HepG2 (cell line): ENCODE data around the gene KXD1. TPM values are rescaled to one million over a fixed set of nuclear protein-coding genes. Genes with fewer than 3 reads are reported as not detected.
A peak's percentile ranks its signal among the peaks of the same experiment; 100 is the strongest.

Experiments
- ASH2L ChIP-seq: fragments of 300-600, 200-600 bp; sonication (generic); IDR thresholded peaks from 2 replicates; pipeline ENCODE4 v1.7.0; 2017; ENCODE audit warnings: low read depth, mild to moderate bottlenecking, moderate library complexity, mixed read lengths, low read length; ENCODE audit not compliant: insufficient read length
- EEA1 ChIP-seq: sonication (generic); formaldehyde crosslinking; IDR thresholded peaks from 2 replicates; pipeline ENCODE4 v1.5.1; 2020; ENCODE audit warnings: mild to moderate bottlenecking, missing genetic modification reagents, borderline replicate concordance
- GABPA ChIP-seq, 2 experiments: IDR thresholded peaks; 2 replicates each; pipeline ENCODE4 v1.6.1; 2011 to 2016; ENCODE audit warnings: low read depth in 2 of 2, low read length in 1 of 2, missing biosample characterization in 1 of 2, missing genetic modification characterization in 1 of 2
- GATAD2A ChIP-seq: IDR thresholded peaks from 2 replicates; pipeline ENCODE4 v1.6.1; 2016
- MAFK ChIP-seq, 2 experiments: IDR thresholded peaks in 1 of 2; conservative IDR thresholded peaks in 1 of 2; 2 replicates each; pipeline ENCODE4 v1.6.1; 2011; ENCODE audit warnings: improper control_type of control experiment in 2 of 2, low read length in 2 of 2
- NFYC ChIP-seq: IDR thresholded peaks from 2 replicates; pipeline ENCODE4 v1.6.1; 2016; ENCODE audit warnings: missing genetic modification reagents, missing compliant biosample characterization
- RBM22 ChIP-seq: fragments of 200-400 bp; formaldehyde crosslinking; optimal IDR thresholded peaks from 2 replicates; pipeline ENCODE3; 2017; ENCODE audit warnings: mild to moderate bottlenecking, low read length, moderate library complexity
- RFX3 ChIP-seq: IDR thresholded peaks from 2 replicates; pipeline ENCODE4 v1.6.1; 2016; ENCODE audit warnings: missing biosample characterization, missing genetic modification reagents
- RFX5 ChIP-seq: IDR thresholded peaks from 2 replicates; pipeline ENCODE4 v1.6.1; 2011; ENCODE audit warnings: low read depth, low read length, improper control_type of control experiment
- SOX6 ChIP-seq, 2 experiments: fragments of 450-650 bp in 1 of 2; sonication (generic) in 1 of 2; formaldehyde crosslinking in 1 of 2; IDR thresholded peaks; 2 replicates each; pipeline versions ENCODE4 v1.4.0 to v1.6.1; 2017 to 2020; ENCODE audit warnings: antibody characterized with exemption in 1 of 2, mild to moderate bottlenecking in 1 of 2, missing genetic modification reagents in 1 of 2
- THYN1 ChIP-seq: sonication (generic); formaldehyde crosslinking; IDR thresholded peaks from 2 replicates; pipeline ENCODE4 v1.8.1; 2023; ENCODE audit warnings: low read depth, mild to moderate bottlenecking, moderate library complexity, missing genetic modification reagents, borderline replicate concordance
- TRIM24 ChIP-seq: sonication (generic); formaldehyde crosslinking; IDR thresholded peaks from 2 replicates; pipeline ENCODE4 v1.8.0; 2022; ENCODE audit warnings: mild to moderate bottlenecking, missing genetic modification reagents
- U2AF2 ChIP-seq: fragments of 200-400 bp; formaldehyde crosslinking; IDR thresholded peaks from 2 replicates; pipeline ENCODE4 v1.6.1; 2017; ENCODE audit warnings: low read depth, mild to moderate bottlenecking, low read length
- ZBTB1 ChIP-seq: sonication (generic); formaldehyde crosslinking; IDR thresholded peaks from 2 replicates; pipeline ENCODE4 v1.4.0; 2020; ENCODE audit warnings: missing genetic modification reagents, borderline replicate concordance
- ZNF225 ChIP-seq: sonication (generic); formaldehyde crosslinking; IDR thresholded peaks from 2 replicates; pipeline ENCODE4 v1.4.0; 2020; ENCODE audit warnings: mild to moderate bottlenecking, missing genetic modification reagents
- ZNF24 ChIP-seq: fragments of 450-650 bp; IDR thresholded peaks from 2 replicates; pipeline ENCODE4 v1.6.1; 2017; ENCODE audit warnings: antibody characterized with exemption, mild to moderate bottlenecking
- ZNF460 ChIP-seq: sonication (generic); formaldehyde crosslinking; IDR thresholded peaks from 2 replicates; pipeline ENCODE4 v1.5.1; 2020; ENCODE audit warnings: missing genetic modification reagents, mild to moderate bottlenecking, borderline replicate concordance
- ZNF773 ChIP-seq: sonication (generic); formaldehyde crosslinking; IDR thresholded peaks from 2 replicates; pipeline ENCODE4 v1.4.0; 2020; ENCODE audit warnings: missing genetic modification reagents, borderline replicate concordance
- polyA plus RNA-seq, 8 experiments: library from polyadenylated mRNA; depleted of rRNA in 3 of 8; stranded (reverse) in 7 of 8; unstranded in 1 of 8; fragments of >200 nt; fragmentation: Illumina TruSeq in 4 of 8; extraction: Trizol in 4 of 8; gene quantifications; 2 replicates each; pipeline versions ENCODE4 v1.2.1 to v1.2.3, GENCODE V29; 2011 to 2016; ENCODE audit warnings: low read depth in 4 of 8, missing spikeins in 1 of 8, mixed read lengths in 1 of 8; ENCODE audit not compliant: insufficient read depth in 1 of 8
- total RNA-seq, 5 experiments: library from RNA; depleted of rRNA; stranded (reverse); fragments of >200 nt; fragmentation: Illumina TruSeq; extraction: Trizol; gene quantifications; 2 replicates each; pipeline ENCODE4 v1.2.3, GENCODE V29; 2016; ENCODE audit warnings: low read depth in 1 of 5
- TF ChIP-seq, protein P1 (sequence below): sonication (generic); formaldehyde crosslinking; IDR thresholded peaks from 2 replicates; pipeline ENCODE4 v1.9.0; 2021; ENCODE audit warnings: missing genetic modification reagents, borderline replicate concordance
- TF ChIP-seq, protein P2 (sequence below): sonication (generic); formaldehyde crosslinking; IDR thresholded peaks from 2 replicates; pipeline ENCODE4 v1.5.0; 2020; ENCODE audit warnings: mild to moderate bottlenecking, missing genetic modification reagents, moderate library complexity
- TF ChIP-seq, protein P3 (sequence below): sonication (generic); formaldehyde crosslinking; IDR thresholded peaks from 2 replicates; pipeline ENCODE4 v1.5.0; 2020; ENCODE audit warnings: mild to moderate bottlenecking, missing genetic modification reagents, borderline replicate concordance

The KXD1 gene
- total and polyA plus RNA-seq, 2 of the 13 experiments (the other 11 are each of a cell fraction or from before 2014, with no cell fraction given) = 44.6 to 143 TPM

DNA sequence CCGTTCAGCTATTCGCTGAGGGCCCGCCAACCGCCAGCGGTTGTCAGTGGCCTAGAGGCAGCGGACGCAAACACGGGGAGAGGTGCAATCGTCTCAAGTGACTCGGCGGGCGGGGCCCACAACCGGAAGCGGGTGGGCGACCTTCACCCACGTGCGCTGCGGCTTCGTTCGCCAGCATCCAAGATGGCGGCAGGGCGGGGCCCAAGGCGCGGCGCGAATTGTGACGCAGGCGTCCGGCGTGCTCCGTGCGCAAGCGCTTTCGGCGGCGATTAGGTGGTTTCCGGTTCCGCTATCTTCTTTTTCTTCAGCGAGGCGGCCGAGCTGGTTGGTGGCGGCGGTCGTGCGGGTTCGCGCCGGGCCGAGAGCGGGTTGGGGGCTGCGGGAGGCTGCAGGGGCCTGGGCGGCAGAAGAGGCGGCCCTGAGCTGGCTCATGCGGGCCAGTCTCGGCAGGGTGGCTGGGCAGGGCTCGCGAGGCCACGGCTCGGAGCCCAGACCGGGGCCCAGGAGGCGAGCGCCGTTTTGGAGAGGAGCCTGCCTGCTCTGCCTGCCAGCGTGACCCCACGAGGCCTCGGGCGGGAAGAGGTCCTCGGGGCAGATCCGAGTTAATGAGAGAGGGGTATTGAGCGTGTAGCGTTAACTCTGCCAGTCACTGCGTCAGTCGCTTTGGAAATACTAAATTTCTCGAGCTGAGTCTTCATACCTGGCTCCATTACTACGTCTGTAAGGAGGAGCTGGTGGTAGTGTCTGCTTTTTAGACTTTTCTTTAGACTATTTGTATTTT, 14.1 kb downstream of the KXD1 start, which contains the start of gene UBA52 (continued):
- TF ChIP-seq GABPA (IDR thresholded peaks at IDR 0.05; ENCODE audit: low read depth, low read length) (peak; percentile 89), GABPA (CRISPR knock-in tag; IDR thresholded peaks at IDR 0.05; ENCODE audit: low read depth) (peak; percentile 95), RBM22 (peak; percentile 43), ZNF24 (no peak), THYN1 (no peak), ZNF460 (no peak; the same call in 1 of the 2 replicates), RFX3 (CRISPR knock-in tag) (no peak), RFX5 (peak; percentile 73), ZBTB1 (no peak), MAFK (conservative IDR thresholded peaks at IDR 0.05 in 1 of 2, IDR thresholded peaks at IDR 0.05 in 1 of 2; ENCODE audit: low read length in 2 of 2) (no peak), SOX6 (IDR thresholded peaks at IDR 0.05) (no peak), SOX6 (CRISPR knock-in tag; IDR thresholded peaks at IDR 0.05) (peak; percentile 74), ZNF773 (no peak), NFYC (peak; percentile 64; the same call in 1 of the 2 replicates), EEA1 (0 out of 2 replicates have a peak, but pooled peaks have one; percentile 22), TRIM24 (CRISPR knock-in tag) (no peak), U2AF2 (no peak), GATAD2A (CRISPR knock-in tag) (peak; percentile 77), ASH2L (peak; percentile 80), ZNF225 (CRISPR knock-in tag) (no peak)
- TF ChIP-seq, protein P1, sequence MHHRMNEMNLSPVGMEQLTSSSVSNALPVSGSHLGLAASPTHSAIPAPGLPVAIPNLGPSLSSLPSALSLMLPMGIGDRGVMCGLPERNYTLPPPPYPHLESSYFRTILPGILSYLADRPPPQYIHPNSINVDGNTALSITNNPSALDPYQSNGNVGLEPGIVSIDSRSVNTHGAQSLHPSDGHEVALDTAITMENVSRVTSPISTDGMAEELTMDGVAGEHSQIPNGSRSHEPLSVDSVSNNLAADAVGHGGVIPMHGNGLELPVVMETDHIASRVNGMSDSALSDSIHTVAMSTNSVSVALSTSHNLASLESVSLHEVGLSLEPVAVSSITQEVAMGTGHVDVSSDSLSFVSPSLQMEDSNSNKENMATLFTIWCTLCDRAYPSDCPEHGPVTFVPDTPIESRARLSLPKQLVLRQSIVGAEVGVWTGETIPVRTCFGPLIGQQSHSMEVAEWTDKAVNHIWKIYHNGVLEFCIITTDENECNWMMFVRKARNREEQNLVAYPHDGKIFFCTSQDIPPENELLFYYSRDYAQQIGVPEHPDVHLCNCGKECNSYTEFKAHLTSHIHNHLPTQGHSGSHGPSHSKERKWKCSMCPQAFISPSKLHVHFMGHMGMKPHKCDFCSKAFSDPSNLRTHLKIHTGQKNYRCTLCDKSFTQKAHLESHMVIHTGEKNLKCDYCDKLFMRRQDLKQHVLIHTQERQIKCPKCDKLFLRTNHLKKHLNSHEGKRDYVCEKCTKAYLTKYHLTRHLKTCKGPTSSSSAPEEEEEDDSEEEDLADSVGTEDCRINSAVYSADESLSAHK (CRISPR knock-in tag) = 0 out of 2 replicates have a peak, but pooled peaks have one; percentile 1
- TF ChIP-seq, protein P2, sequence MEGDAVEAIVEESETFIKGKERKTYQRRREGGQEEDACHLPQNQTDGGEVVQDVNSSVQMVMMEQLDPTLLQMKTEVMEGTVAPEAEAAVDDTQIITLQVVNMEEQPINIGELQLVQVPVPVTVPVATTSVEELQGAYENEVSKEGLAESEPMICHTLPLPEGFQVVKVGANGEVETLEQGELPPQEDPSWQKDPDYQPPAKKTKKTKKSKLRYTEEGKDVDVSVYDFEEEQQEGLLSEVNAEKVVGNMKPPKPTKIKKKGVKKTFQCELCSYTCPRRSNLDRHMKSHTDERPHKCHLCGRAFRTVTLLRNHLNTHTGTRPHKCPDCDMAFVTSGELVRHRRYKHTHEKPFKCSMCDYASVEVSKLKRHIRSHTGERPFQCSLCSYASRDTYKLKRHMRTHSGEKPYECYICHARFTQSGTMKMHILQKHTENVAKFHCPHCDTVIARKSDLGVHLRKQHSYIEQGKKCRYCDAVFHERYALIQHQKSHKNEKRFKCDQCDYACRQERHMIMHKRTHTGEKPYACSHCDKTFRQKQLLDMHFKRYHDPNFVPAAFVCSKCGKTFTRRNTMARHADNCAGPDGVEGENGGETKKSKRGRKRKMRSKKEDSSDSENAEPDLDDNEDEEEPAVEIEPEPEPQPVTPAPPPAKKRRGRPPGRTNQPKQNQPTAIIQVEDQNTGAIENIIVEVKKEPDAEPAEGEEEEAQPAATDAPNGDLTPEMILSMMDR (CRISPR knock-in tag) = peak; percentile 48
- TF ChIP-seq, protein P3, sequence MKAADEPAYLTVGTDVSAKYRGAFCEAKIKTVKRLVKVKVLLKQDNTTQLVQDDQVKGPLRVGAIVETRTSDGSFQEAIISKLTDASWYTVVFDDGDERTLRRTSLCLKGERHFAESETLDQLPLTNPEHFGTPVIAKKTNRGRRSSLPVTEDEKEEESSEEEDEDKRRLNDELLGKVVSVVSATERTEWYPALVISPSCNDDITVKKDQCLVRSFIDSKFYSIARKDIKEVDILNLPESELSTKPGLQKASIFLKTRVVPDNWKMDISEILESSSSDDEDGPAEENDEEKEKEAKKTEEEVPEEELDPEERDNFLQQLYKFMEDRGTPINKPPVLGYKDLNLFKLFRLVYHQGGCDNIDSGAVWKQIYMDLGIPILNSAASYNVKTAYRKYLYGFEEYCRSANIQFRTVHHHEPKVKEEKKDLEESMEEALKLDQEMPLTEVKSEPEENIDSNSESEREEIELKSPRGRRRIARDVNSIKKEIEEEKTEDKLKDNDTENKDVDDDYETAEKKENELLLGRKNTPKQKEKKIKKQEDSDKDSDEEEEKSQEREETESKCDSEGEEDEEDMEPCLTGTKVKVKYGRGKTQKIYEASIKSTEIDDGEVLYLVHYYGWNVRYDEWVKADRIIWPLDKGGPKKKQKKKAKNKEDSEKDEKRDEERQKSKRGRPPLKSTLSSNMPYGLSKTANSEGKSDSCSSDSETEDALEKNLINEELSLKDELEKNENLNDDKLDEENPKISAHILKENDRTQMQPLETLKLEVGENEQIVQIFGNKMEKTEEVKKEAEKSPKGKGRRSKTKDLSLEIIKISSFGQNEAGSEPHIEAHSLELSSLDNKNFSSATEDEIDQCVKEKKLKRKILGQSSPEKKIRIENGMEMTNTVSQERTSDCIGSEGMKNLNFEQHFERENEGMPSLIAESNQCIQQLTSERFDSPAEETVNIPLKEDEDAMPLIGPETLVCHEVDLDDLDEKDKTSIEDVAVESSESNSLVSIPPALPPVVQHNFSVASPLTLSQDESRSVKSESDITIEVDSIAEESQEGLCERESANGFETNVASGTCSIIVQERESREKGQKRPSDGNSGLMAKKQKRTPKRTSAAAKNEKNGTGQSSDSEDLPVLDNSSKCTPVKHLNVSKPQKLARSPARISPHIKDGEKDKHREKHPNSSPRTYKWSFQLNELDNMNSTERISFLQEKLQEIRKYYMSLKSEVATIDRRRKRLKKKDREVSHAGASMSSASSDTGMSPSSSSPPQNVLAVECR (CRISPR knock-in tag) = peak; percentile 100
